HCT116 (cell line): ENCODE data around the gene LRRTM3. TPM values are rescaled to one million over a fixed set of nuclear protein-coding genes. Genes with fewer than 3 reads are reported as not detected.

Source experiments
- ATAC-seq: fragments of 200-7000 bp; cut with Tn5 transposase; 2 replicates; pipeline ENCODE4 v1.9.1; 2020; ENCODE audit warnings: mild to moderate bottlenecking, moderate library complexity
- BruUV-seq: library from RNA; stranded (reverse); fragments of 400-500 nt; replicated peaks from 2 replicates; lab custom pipeline; 2021; lab: Mats Ljungman, UMichigan
- CTCF ChIA-PET: fragments of 300-600 bp; sonication (Branson Sonifier 250); formaldehyde crosslinking; loops from one replicate; lab custom pipeline; 2021; ENCODE audit warnings: antibody characterized with exemption; lab: Charles Lee
- POLR2A ChIA-PET: fragments of 300-600, 350-600 bp; sonication (Branson Sonifier 250); formaldehyde crosslinking; loops from one replicate; lab custom pipeline; 2021; ENCODE audit warnings: antibody characterized with exemption; lab: Charles Lee
- RAD21 ChIA-PET, 2 experiments: fragments of 300-600 bp; sonication (Branson Sonifier 250); formaldehyde crosslinking; loops; one replicate each; lab custom pipeline; 2023; ENCODE audit warnings: low total read pairs in 2 of 2; ENCODE audit not compliant: uncharacterized antibody in 2 of 2, unreplicated experiment in 2 of 2, low non-redundant PET in 1 of 2; lab: Charles Lee
- DNase-seq: peaks from one replicate; pipeline ENCODE4 v3.0.0-alpha.2; 2010; ENCODE audit warnings: low read depth, low spot score
- H2AFZ ChIP-seq: fragments of 200-600 bp; shearing (Covaris generic), sonication (generic); 2 replicates; pipeline ENCODE4 v1.6.1; 2017; ENCODE audit warnings: low read depth, mixed run types, mixed read lengths, antibody characterized with exemption, low read length; ENCODE audit not compliant: poor library complexity, severe bottlenecking
- H3K27ac ChIP-seq: 2 replicates; pipeline ENCODE4 v1.5.1; 2012; ENCODE audit warnings: low read depth, low read length
- H3K27me3 ChIP-seq: fragments of 200-600 bp; sonication (generic); 2 replicates; pipeline ENCODE4 v1.6.1; 2016; ENCODE audit warnings: mixed run types, low read length, mixed read lengths; ENCODE audit not compliant: insufficient read depth
- H3K36me3 ChIP-seq, 2 experiments: fragments of 200-500 bp in 1 of 2; fragments of 200-600 bp in 1 of 2; sonication (Bioruptor generic) in 1 of 2; sonication (generic) in 1 of 2; 2 replicates each; pipeline versions ENCODE4 v1.5.1 to v1.6.1; 2014 to 2016; ENCODE audit warnings: low read length in 2 of 2, inconsistent platforms in 1 of 2, mixed read lengths in 1 of 2, mixed run types in 1 of 2; ENCODE audit not compliant: insufficient read depth in 2 of 2, control insufficient read depth in 1 of 2
- H3K4me1 ChIP-seq, 2 experiments: fragments of 200-600 bp in 1 of 2; sonication (generic) in 1 of 2; 2 replicates each; pipeline versions ENCODE4 v1.5.1 to v1.6.1; 2012 to 2017; ENCODE audit warnings: low read length in 2 of 2, inconsistent platforms in 1 of 2, mild to moderate bottlenecking in 1 of 2, mixed read lengths in 1 of 2, mixed run types in 1 of 2, moderate library complexity in 1 of 2; ENCODE audit not compliant: insufficient read depth in 2 of 2, control insufficient read depth in 1 of 2
- H3K4me2 ChIP-seq: fragments of 200-600 bp; sonication (generic); 2 replicates; pipeline ENCODE4 v1.6.1; 2017; ENCODE audit warnings: mixed run types, low read length, mixed read lengths
- H3K4me3 ChIP-seq, 2 experiments: fragments of 200-600 bp in 1 of 2; sonication (generic) in 1 of 2; replicated peaks in 1 of 2; 2 replicates each; pipeline ENCODE4 v1.5.1; 2011 to 2016; ENCODE audit warnings: low read length in 2 of 2, control low read depth in 1 of 2, low read depth in 1 of 2, mild to moderate bottlenecking in 1 of 2, mixed read lengths in 1 of 2, mixed run types in 1 of 2
- H3K79me2 ChIP-seq: fragments of 200-600 bp; sonication (generic); 2 replicates; pipeline ENCODE4 v1.6.1; 2017; ENCODE audit warnings: mild to moderate bottlenecking, mixed run types, low read length, moderate library complexity, mixed read lengths; ENCODE audit not compliant: insufficient read depth
- H3K9ac ChIP-seq: fragments of 200-600 bp; sonication (generic); 2 replicates; pipeline ENCODE4 v1.6.1; 2016; ENCODE audit warnings: low read length, mixed read lengths
- H3K9me2 ChIP-seq: fragments of 200-600 bp; sonication (generic), shearing (Covaris generic); 2 replicates; pipeline ENCODE4 v1.6.1; 2017; ENCODE audit warnings: mixed run types, mild to moderate bottlenecking, moderate library complexity; ENCODE audit not compliant: insufficient read depth
- H3K9me3 ChIP-seq, 2 experiments: fragments of 200-500 bp in 1 of 2; fragments of 200-600 bp in 1 of 2; sonication (Bioruptor generic) in 1 of 2; sonication (generic) in 1 of 2; 2 replicates each; pipeline ENCODE4 v1.6.1; 2014 to 2017; ENCODE audit warnings: low read length in 2 of 2, mixed read lengths in 2 of 2, inconsistent platforms in 1 of 2, low read depth in 1 of 2, mild to moderate bottlenecking in 1 of 2, mixed run types in 1 of 2, moderate library complexity in 1 of 2; ENCODE audit not compliant: control insufficient read depth in 1 of 2, insufficient read depth in 1 of 2
- H4K20me1 ChIP-seq: fragments of 200-600 bp; sonication (generic), shearing (Covaris generic); 2 replicates; pipeline ENCODE4 v1.6.1; 2017; ENCODE audit warnings: mixed run types, mild to moderate bottlenecking, moderate library complexity; ENCODE audit not compliant: insufficient read depth
- ATF3 ChIP-seq: IDR thresholded peaks from 2 replicates; pipeline ENCODE4 v1.6.1; 2012
- CEBPB ChIP-seq: IDR thresholded peaks from 2 replicates; pipeline ENCODE4 v1.6.1; 2012; ENCODE audit warnings: low read depth
- CTCF ChIP-seq, 3 experiments: fragments of 200-600 bp in 1 of 3; sonication (generic) in 1 of 3; IDR thresholded peaks in 2 of 3; conservative IDR thresholded peaks in 1 of 3; 2 replicates each; pipeline ENCODE4 v1.5.1; 2012 to 2017; ENCODE audit warnings: low read depth in 2 of 3, low read length in 2 of 3, antibody characterized with exemption in 1 of 3, borderline replicate concordance in 1 of 3, control low read depth in 1 of 3, mild to moderate bottlenecking in 1 of 3, mixed read lengths in 1 of 3, mixed run types in 1 of 3, moderate library complexity in 1 of 3; ENCODE audit not compliant: insufficient read depth in 1 of 3
- EGR1 ChIP-seq: IDR thresholded peaks from 2 replicates; pipeline ENCODE4 v1.6.1; 2012; ENCODE audit warnings: low read depth
- EZH2 ChIP-seq: fragments of 200-600 bp; sonication (generic); IDR thresholded peaks from 2 replicates; pipeline ENCODE4 v1.6.1; 2017; ENCODE audit warnings: antibody characterized with exemption, mixed run types
- EZH2phosphoT487 ChIP-seq: fragments of 200-600 bp; IDR thresholded peaks from 2 replicates; pipeline ENCODE4 v1.6.1; 2018; ENCODE audit warnings: antibody characterized with exemption, borderline replicate concordance
- FOSL1 ChIP-seq: IDR thresholded peaks from 2 replicates; pipeline ENCODE4 v1.6.1; 2012; ENCODE audit warnings: low read depth
- JUND ChIP-seq: IDR thresholded peaks from 2 replicates; pipeline ENCODE4 v1.6.1; 2012
- MAX ChIP-seq: IDR thresholded peaks from 2 replicates; pipeline ENCODE4 v1.6.1; 2012
- POLR2A ChIP-seq: IDR thresholded peaks from 2 replicates; pipeline ENCODE4 v1.7.0; 2011; ENCODE audit warnings: borderline replicate concordance; ENCODE audit not compliant: insufficient read depth, insufficient read length; ENCODE audit errors: extremely low read depth
- POLR2AphosphoS5 ChIP-seq: IDR thresholded peaks from 2 replicates; pipeline ENCODE4 v1.6.1; 2011; ENCODE audit warnings: mild to moderate bottlenecking, low read depth, low read length, moderate library complexity
- RAD21 ChIP-seq: IDR thresholded peaks from 2 replicates; pipeline ENCODE4 v1.6.1; 2012; ENCODE audit warnings: low read depth, mild to moderate bottlenecking
- REST ChIP-seq: IDR thresholded peaks from 2 replicates; pipeline ENCODE4 v1.6.1; 2012; ENCODE audit warnings: low read depth
- SIN3A ChIP-seq: IDR thresholded peaks from 2 replicates; pipeline ENCODE4 v1.6.1; 2012; ENCODE audit warnings: low read depth
- SP1 ChIP-seq: IDR thresholded peaks from 2 replicates; pipeline ENCODE4 v1.6.1; 2012; ENCODE audit warnings: low read depth
- SRF ChIP-seq: IDR thresholded peaks from 2 replicates; pipeline ENCODE4 v1.6.1; 2012; ENCODE audit warnings: low read depth
- TCF7L2 ChIP-seq: IDR thresholded peaks from 2 replicates; pipeline ENCODE4 v1.7.0; 2011; ENCODE audit warnings: borderline replicate concordance, inconsistent platforms; ENCODE audit not compliant: insufficient read depth, insufficient read length; ENCODE audit errors: extremely low read depth
- YY1 ChIP-seq: IDR thresholded peaks from 2 replicates; pipeline ENCODE4 v1.6.1; 2011; ENCODE audit warnings: low read length, low read depth, moderate library complexity, mild to moderate bottlenecking; ENCODE audit not compliant: insufficient replicate concordance; ENCODE audit errors: extremely low read depth
- ZFX ChIP-seq: fragments of 450-650 bp; IDR thresholded peaks from 2 replicates; pipeline ENCODE4 v1.6.1; 2017
- ZNF274 ChIP-seq: fragments of 200-500 bp; sonication (Bioruptor generic); IDR thresholded peaks from 2 replicates; pipeline ENCODE4 v1.6.1; 2014; ENCODE audit warnings: mild to moderate bottlenecking, low read depth, low read length, inconsistent platforms
- intact Hi-C: fragments of 100-400 bp; cut with micrococcal nuclease; formaldehyde crosslinking; loops from 2 replicates; pipeline ENCODE4 v1.10.0; 2022
- total RNA-seq: library from RNA; stranded (reverse); gene quantifications from one replicate; pipeline ENCODE4 v1.2.1, GENCODE V29; 2021; ENCODE audit not compliant: unreplicated experiment

The LRRTM3 gene
- total RNA-seq, 1 experiment from 2014 or later, result not detected

GRCh38 chr10:66934711-66935110 lies 8.9 kb downstream of the LRRTM3 start:
- CTCF ChIA-PET, result interaction anchor here (2.0 kb wide), 1 partner anchor 586 kb away, joined by 5 read pairs; no protein-coding TSS in a partner anchor
- no peak for TF ChIP-seq TCF7L2
- TF ChIP-seq YY1, result no peak
- no peak for TF ChIP-seq FOSL1
- TF ChIP-seq EGR1, result no peak
- TF ChIP-seq CTCF (IDR thresholded peaks at IDR 0.05 in 2 of 3, conservative IDR thresholded peaks at IDR 0.05 in 1 of 3; ENCODE audit: borderline replicate concordance in 1 of 3, insufficient read depth in 1 of 3, low read depth in 2 of 3, low read length in 2 of 3), result no peak
- no peak for TF ChIP-seq SIN3A
- TF ChIP-seq POLR2AphosphoS5, result no peak
- TF ChIP-seq POLR2A, result no peak
- TF ChIP-seq ZNF274, result no peak
- TF ChIP-seq RAD21, result no peak
- TF ChIP-seq JUND, result no peak
- TF ChIP-seq MAX, result no peak
- TF ChIP-seq ATF3, result no peak
- no peak for TF ChIP-seq CEBPB
- TF ChIP-seq SRF, result no peak
- TF ChIP-seq EZH2phosphoT487, result no peak
- no peak for TF ChIP-seq REST
- no peak for TF ChIP-seq ZFX
- no peak for TF ChIP-seq EZH2
- no peak for TF ChIP-seq SP1
- BruUV-seq, result no TSS peak

More at GRCh38 chr10:66934711-66935110, 8.9 kb downstream of the LRRTM3 start:
- Histone ChIP-seq H3K36me3 (no peaks in the 10 kb centered on the region), H3K9me3 (no peaks in the 10 kb centered on the region), H3K9ac (no peak overlapping the region), H3K27me3 (no peaks in the 10 kb centered on the region), H3K4me3 (no peak overlapping the region), H3K79me2 (no peaks in the 10 kb centered on the region), H2AFZ (no peak overlapping the region), H3K27ac (no peak overlapping the region), H3K9me2 (no peaks in the 10 kb centered on the region), H3K4me2 (no peak overlapping the region), H3K4me1 (no peaks in the 10 kb centered on the region), H4K20me1 (no peaks in the 10 kb centered on the region)
- ChIA-PET RAD21 (no interaction called here), POLR2A (no interaction called here)
- ATAC-seq, result no peak
- no peak for DNase-seq
- intact Hi-C loops, result loop anchor here (5.0 to 10.0 kb wide), 2 partner anchors 370 to 1957 kb away; no protein-coding TSS in a partner anchor
